ENCODE results near the gene NRDC.

GRCh38 chr1:51915951-51916350 is 37.4 kb upstream of the NRDC start:
- TF ChIP-seq, protein P1, sequence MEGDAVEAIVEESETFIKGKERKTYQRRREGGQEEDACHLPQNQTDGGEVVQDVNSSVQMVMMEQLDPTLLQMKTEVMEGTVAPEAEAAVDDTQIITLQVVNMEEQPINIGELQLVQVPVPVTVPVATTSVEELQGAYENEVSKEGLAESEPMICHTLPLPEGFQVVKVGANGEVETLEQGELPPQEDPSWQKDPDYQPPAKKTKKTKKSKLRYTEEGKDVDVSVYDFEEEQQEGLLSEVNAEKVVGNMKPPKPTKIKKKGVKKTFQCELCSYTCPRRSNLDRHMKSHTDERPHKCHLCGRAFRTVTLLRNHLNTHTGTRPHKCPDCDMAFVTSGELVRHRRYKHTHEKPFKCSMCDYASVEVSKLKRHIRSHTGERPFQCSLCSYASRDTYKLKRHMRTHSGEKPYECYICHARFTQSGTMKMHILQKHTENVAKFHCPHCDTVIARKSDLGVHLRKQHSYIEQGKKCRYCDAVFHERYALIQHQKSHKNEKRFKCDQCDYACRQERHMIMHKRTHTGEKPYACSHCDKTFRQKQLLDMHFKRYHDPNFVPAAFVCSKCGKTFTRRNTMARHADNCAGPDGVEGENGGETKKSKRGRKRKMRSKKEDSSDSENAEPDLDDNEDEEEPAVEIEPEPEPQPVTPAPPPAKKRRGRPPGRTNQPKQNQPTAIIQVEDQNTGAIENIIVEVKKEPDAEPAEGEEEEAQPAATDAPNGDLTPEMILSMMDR (IDR thresholded peaks at IDR 0.05), result no peak
- TF ChIP-seq POLR2A (IDR thresholded peaks at IDR 0.05) (no peak), EP300 (IDR thresholded peaks at IDR 0.05) (no peak)

Measured in tibial nerve (tissue), 4 donors.